ENCODE results near the gene MCC.

GRCh38 chr5:113082547-113082905 is 405.7 kb downstream of the MCC start:
- TF ChIP-seq CTCF (IDR thresholded peaks at IDR 0.05; ENCODE audit: low read depth, low read length, missing input control) (no peak), HNF4G (IDR thresholded peaks at IDR 0.05) (no peak), RAD21 (IDR thresholded peaks at IDR 0.05) (no peak), JUND (IDR thresholded peaks at IDR 0.05) (no peak), EGR1 (IDR thresholded peaks at IDR 0.05; ENCODE audit: low read depth in 2 of 2) (no peak), YY1 (IDR thresholded peaks at IDR 0.05) (no peak), MAX (IDR thresholded peaks at IDR 0.05) (no peak), ZBTB33 (IDR thresholded peaks at IDR 0.05) (no peak), SP1 (IDR thresholded peaks at IDR 0.05) (no peak), TAF1 (conservative IDR thresholded peaks at IDR 0.05) (no peak)

Data from liver (tissue), 3 donors.